ENCODE measurements around the gene DDX39A.
"Not testable (repeated sequence)": the region's sequence is repeated elsewhere in the genome, so short reads cannot be mapped to it uniquely, and the experiment has no call there.

DDX39A gene

DNA sequence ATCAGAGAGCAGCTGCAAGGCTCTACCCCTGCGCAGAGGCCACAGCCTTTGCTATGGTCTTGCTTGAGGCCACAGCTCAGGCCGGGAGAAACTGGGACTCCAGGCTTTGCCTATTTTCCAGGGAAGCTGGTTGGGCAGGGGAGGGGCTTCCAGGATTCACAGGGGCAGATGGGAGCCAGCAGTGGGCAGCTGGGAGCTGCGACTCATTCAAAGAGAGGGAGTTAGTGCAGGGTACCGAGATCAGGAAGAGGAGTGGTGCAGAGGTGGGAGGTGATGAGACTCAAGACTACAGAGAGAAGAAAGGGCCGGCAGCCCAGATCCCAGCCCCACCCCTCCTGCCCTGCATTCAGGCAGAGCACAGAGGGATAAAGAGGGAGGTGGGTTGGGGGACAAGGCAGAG is 25.8 kb downstream of the DDX39A start:
- Mint-ChIP-seq H3K4me1 (ENCODE audit: low read depth) (peaks cover 41% of the 10 kb centered on the region), H3K27ac (peak overlapping the region; percentile 63), H3K36me3 (ENCODE audit: low read depth) (peaks cover 76% of the 10 kb centered on the region)

DNA sequence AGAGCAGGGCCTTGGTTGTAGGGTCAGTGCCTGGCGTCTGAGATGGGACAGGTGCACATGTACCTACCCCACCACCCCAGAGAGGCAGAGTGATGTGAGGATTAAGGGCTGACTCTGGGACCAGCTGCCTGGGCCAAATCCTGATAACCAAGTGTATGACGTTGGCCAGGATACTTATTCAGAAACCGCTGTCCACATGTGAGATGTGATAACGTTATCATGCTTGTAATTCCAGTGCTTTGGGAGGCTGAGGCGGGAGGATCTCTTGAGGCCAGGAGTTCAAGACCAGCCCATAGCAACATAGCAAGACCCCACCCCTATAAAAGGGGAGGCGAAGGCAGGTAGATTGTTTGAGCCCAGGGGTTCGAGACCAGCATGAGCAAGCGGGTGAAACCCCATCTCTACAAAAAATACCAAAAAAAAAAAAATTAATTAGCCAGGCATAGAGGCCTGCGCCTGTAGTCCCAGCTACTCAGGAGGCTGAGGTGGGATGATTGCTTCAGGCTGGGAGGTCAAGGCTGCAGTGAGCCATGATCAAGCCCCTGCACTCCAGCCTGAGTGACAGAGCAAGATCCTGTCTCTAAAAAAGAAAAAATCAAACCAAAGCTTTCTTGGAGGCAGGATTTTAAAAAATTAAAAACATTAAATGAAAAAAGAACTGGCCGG is 27.9 kb downstream of the DDX39A start:
- H3K27ac Mint-ChIP-seq: peak overlapping the region; percentile 3
- H3K27me3 Mint-ChIP-seq: no peaks in the 10 kb centered on the region
- H3K4me3 Mint-ChIP-seq: no peak overlapping the region
- peaks cover 59% of the 10 kb centered on the region for H3K36me3 Mint-ChIP-seq (ENCODE audit: low read depth)
- no peaks in the 10 kb centered on the region for H3K9me3 Mint-ChIP-seq
- H3K4me1 Mint-ChIP-seq (ENCODE audit: low read depth): peaks cover 31% of the 10 kb centered on the region

More for the DNA sequence above, 25.8 kb downstream of the DDX39A start:
- H3K9me3 Mint-ChIP-seq: no peaks in the 10 kb centered on the region
- H3K4me3 Mint-ChIP-seq: no peak overlapping the region
- no peaks in the 10 kb centered on the region for H3K27me3 Mint-ChIP-seq

DNA sequence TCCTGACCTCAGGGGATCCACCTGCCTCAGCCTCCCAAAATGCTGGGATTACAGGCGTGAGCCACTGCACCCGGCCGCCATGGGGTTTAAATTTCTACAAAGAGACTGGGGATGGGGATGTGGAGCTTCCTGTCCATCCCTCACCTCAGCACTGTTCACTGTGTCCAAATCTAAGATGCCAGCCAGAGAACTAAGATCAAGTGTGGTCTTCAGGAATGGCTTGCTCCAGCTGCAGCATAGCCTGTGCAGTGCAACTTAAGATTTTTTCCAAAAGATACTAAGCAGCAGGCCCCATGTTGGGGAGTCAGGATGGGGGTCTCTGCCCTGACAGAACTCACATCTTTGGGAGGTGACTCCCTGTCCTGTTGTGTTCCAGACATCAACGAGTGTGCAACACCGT is 28.6 kb downstream of the DDX39A start:
- Mint-ChIP-seq H3K27ac (peak overlapping the region; percentile 11), H3K27me3 (no peaks in the 10 kb centered on the region), H3K36me3 (ENCODE audit: low read depth) (peaks cover 58% of the 10 kb centered on the region), H3K9me3 (no peaks in the 10 kb centered on the region), H3K4me3 (no peak overlapping the region), H3K4me1 (ENCODE audit: low read depth) (peaks cover 31% of the 10 kb centered on the region)

- H3K36me3 Mint-ChIP-seq (ENCODE audit: low read depth): peaks cover 53% of the 10 kb centered on the region
- H3K27me3 Mint-ChIP-seq: no peaks in the 10 kb centered on the region
- H3K9me3 Mint-ChIP-seq: no peaks in the 10 kb centered on the region
Measured at GRCh38 chr19:14385492-14385891, 33.6 kb downstream of the DDX39A start.

DNA sequence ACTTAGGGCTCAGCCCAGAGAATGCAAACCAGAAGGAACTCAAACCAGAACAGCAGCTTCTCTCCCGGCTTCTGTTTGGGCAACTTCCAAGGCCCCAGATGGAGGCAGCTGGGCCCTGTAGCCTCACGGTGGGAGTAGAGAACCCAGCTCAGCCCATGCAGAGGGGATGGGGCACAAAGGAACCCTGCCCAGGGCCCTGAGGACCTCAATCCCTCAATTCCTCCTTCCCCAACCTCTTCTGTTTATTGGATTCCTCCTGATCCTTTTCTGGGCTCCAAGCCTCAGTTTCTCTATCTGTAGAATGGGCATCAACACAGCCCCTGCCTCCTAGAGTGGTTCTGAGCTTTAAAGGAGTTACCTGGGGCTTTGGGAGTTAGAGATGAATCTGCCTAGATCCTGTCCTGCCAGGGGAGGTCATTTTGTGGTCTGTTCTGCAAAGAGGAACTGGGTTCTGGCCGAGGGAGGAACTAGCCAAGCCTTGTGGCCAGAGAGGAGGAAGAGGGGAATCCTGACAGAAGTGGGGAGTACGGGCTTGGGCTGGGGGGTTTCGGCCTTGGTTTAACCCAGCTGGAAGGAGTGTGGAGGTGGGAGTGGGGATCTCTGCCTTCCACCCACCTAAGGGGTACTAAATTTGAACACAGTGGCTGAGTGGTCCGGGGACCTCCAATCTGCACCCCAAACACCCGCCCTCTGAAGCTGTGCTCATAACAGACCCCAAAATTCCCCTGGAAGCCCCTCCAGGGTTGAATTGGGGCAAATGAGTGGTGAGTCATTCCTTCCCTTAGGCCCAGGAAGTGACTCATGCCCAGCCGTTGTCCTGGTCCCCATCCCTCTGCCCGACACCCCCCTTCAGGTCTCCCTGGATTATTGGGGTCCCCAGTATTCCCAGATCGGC is 35.2 kb downstream of the DDX39A start:
- Mint-ChIP-seq H3K4me1 (ENCODE audit: low read depth) (peaks cover 47% of the 10 kb centered on the region), H3K36me3 (ENCODE audit: low read depth) (peaks cover 44% of the 10 kb centered on the region)

More at GRCh38 chr19:14385492-14385891, 33.6 kb downstream of the DDX39A start:
- Mint-ChIP-seq H3K27ac (peak overlapping the region; percentile 99), H3K4me3 (peak overlapping the region; percentile 92), H3K4me1 (ENCODE audit: low read depth) (peaks cover 32% of the 10 kb centered on the region)

DNA sequence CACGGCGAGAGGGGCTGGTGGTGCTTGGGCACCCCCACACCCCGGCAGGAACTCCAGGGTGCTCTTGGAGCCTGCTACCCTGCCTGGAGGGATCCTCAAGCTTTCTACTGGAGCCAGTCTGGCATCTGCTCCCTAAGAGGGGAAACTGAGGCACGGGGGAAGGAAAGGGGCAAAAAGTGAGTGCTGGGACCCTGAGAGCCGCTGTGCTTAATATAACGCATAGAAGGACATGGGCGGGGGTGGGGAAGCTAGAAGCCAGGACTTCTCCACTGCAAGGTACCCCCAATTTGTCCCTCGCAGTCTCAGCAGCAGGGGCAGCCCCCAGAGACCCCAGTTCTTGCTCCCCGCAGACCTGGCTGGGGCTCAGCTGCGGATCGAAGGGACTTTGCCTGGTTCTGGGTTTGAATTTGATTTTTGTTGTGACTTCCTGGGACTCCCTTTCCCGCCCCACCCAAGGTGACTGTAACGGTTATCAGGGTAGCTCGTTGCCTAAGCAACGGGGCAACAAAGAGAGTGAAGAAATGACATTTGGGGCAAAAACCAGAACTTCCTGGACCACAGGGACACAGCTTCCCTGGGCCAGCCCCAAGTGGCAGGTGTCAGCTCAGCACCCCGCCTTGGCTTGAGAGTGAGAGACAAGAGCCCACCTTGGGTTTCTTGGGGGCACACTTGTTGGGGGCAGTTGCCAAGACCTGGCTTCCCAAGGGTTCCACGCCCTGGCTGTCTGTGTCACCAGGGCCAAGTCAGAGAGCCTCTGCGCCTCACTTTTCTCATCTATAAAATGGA is 37.3 kb downstream of the DDX39A start:
- Mint-ChIP-seq H3K36me3 (ENCODE audit: low read depth) (peaks cover 40% of the 10 kb centered on the region), H3K27ac (peak overlapping the region; percentile 99), H3K4me3 (peak overlapping the region; percentile 92), H3K4me1 (ENCODE audit: low read depth) (peaks cover 52% of the 10 kb centered on the region), H3K9me3 (no peaks in the 10 kb centered on the region), H3K27me3 (no peaks in the 10 kb centered on the region)

More for the DNA sequence above, 35.2 kb downstream of the DDX39A start:
- peak overlapping the region; percentile 99 for H3K27ac Mint-ChIP-seq
- no peaks in the 10 kb centered on the region for H3K9me3 Mint-ChIP-seq
- H3K27me3 Mint-ChIP-seq: no peaks in the 10 kb centered on the region
- H3K4me3 Mint-ChIP-seq: peak overlapping the region; percentile 92

- H3K9me3 Mint-ChIP-seq: no peaks in the 10 kb centered on the region
- peak overlapping the region; percentile 92 for H3K4me3 Mint-ChIP-seq
- peak overlapping the region; percentile 75 for H3K27ac Mint-ChIP-seq
- no peaks in the 10 kb centered on the region for H3K27me3 Mint-ChIP-seq
- peaks cover 55% of the 10 kb centered on the region for H3K4me1 Mint-ChIP-seq (ENCODE audit: low read depth)
- peaks cover 25% of the 10 kb centered on the region for H3K36me3 Mint-ChIP-seq (ENCODE audit: low read depth)
Measured at GRCh38 chr19:14379294-14380065, 39.7 kb downstream of the DDX39A start.

GRCh38 chr19:14378890-14379289 is 40.3 kb downstream of the DDX39A start:
- Mint-ChIP-seq H3K4me1 (ENCODE audit: low read depth) (peaks cover 55% of the 10 kb centered on the region), H3K9me3 (no peaks in the 10 kb centered on the region), H3K36me3 (ENCODE audit: low read depth) (peaks cover 21% of the 10 kb centered on the region), H3K4me3 (no peak overlapping the region), H3K27me3 (no peaks in the 10 kb centered on the region), H3K27ac (peak overlapping the region; percentile 75)

- Mint-ChIP-seq H3K9me3 (no peaks in the 10 kb centered on the region), H3K4me1 (ENCODE audit: low read depth) (peaks cover 61% of the 10 kb centered on the region), H3K4me3 (peak overlapping the region; percentile 28), H3K27me3 (no peaks in the 10 kb centered on the region), H3K36me3 (ENCODE audit: low read depth) (peaks cover 14% of the 10 kb centered on the region), H3K27ac (peak overlapping the region; percentile 61)
Measured at GRCh38 chr19:14377883-14378328, 41.2 kb downstream of the DDX39A start.

DNA sequence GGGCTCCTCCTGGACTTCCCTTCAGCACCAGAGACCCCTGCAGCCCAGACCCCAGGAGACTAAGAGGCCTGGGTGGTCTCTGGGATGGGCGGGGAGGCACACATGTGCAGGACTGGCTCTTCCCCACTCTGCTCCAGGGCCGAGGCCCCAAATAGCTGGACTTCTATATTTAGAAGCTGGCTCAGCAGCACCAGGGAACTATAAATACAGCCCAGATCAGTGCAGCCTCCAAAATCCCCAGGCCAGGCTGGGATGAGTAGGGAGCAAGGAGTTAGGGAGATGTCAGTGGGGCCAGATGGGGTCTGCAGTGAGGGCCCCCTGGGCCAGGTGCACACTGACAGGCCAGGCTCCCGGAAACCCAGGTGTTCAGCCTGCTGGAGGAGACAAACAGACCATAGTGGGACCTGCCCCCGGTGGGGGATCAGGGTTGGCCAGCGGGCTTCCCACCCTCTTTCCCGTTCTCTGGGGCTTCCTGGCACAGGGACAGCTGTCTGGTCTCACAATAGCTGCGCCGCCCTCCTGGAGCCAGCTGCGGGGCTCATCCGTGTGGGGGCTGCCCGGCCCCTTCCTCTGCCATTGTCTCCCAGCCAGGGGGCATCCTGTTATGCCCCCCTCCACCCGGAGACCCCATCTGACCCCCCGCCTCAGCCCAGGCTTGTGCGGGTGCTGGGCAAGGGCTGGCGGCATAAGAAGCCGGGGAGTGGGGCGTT is 43.4 kb downstream of the DDX39A start:
- Mint-ChIP-seq H3K36me3 (ENCODE audit: low read depth) (no peaks in the 10 kb centered on the region), H3K4me3 (peak overlapping the region; percentile 76), H3K9me3 (no peaks in the 10 kb centered on the region), H3K27ac (peak overlapping the region; percentile 94), H3K4me1 (ENCODE audit: low read depth) (peaks cover 78% of the 10 kb centered on the region), H3K27me3 (no peaks in the 10 kb centered on the region)

DNA sequence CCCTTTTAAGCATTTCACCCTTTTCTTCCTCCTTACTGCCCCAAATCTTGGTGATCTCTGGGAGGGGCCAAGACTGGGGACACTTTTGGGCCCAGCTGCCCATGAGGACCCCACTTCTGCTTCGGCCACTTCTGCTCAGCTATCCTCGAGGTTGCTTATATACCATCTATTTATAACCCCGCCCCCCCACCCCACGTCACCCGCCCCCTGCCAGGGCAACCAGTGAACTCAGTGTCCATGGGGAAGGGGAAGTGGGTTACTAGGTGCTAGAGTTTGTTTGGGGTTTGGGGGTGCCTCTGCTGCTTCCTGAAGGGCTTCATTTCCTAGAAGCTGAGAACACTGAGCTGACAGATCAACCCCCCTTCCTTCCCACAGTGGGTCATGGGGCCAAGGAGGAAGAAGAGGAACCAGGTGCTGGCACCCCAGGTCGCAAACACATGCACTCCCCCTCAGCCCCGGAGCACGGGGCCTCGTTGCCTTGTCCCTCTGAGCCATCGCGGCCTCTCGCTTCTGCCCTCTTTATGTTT is 44.0 kb downstream of the DDX39A start:
- peak overlapping the region; percentile 94 for H3K27ac Mint-ChIP-seq
- peaks cover 77% of the 10 kb centered on the region for H3K4me1 Mint-ChIP-seq (ENCODE audit: low read depth)
- no peaks in the 10 kb centered on the region for H3K27me3 Mint-ChIP-seq
- H3K9me3 Mint-ChIP-seq: no peaks in the 10 kb centered on the region
- peak overlapping the region; percentile 76 for H3K4me3 Mint-ChIP-seq
- no peaks in the 10 kb centered on the region for H3K36me3 Mint-ChIP-seq (ENCODE audit: low read depth)

DNA sequence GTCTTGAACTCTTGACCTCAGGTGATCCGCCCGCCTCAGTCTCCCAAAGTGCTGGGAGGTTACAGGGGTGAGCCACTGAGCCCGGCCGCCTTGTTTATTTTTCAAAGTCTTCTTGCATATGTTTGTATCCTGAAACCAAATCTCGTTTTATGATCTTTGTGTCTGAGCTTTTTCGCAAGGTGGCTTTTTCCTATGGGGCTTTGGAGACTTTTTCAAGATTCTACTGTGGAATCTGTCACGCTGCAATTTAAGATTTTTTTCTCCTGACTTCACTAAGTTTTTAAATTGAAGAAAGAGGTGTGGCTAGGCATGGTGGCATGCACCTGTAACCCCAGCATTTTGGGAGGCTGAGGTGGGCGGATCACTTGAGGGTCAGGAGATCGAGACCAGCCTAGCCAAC is 44.8 kb downstream of the DDX39A start:
- not testable (repeated sequence) for H3K9me3 Mint-ChIP-seq; H3K36me3 Mint-ChIP-seq (ENCODE audit: low read depth); H3K27me3 Mint-ChIP-seq
- H3K4me1 Mint-ChIP-seq (ENCODE audit: low read depth): peaks cover 78% of the 10 kb centered on the region
- H3K27ac Mint-ChIP-seq: peak overlapping the region; percentile 94
- peak overlapping the region; percentile 23 for H3K4me3 Mint-ChIP-seq

GRCh38 chr19:14372384-14373077 is 46.6 kb downstream of the DDX39A start:
- H3K4me3 Mint-ChIP-seq: peak overlapping the region; percentile 53
- not testable (repeated sequence) for H3K36me3 Mint-ChIP-seq (ENCODE audit: low read depth); H3K9me3 Mint-ChIP-seq; H3K27me3 Mint-ChIP-seq
- H3K27ac Mint-ChIP-seq: peak overlapping the region; percentile 97
- peaks cover 83% of the 10 kb centered on the region for H3K4me1 Mint-ChIP-seq (ENCODE audit: low read depth)
